GM21576 (cell line): ENCODE data around the gene SPECC1L.

ENCODE experiments used
- ATAC-seq: cut with Tn5 transposase; IDR thresholded peaks from one replicate; pipeline ENCODE4 v1.9.1; 2021; ENCODE audit warnings: mild to moderate bottlenecking, moderate library complexity; ENCODE audit not compliant: unreplicated experiment

The SPECC1L gene

GRCh38 chr22:24357547-24357946 is 86.9 kb downstream of the SPECC1L start:
- no peak for ATAC-seq

- no peak for ATAC-seq
These were observed 87.6 kb downstream of the SPECC1L start for GRCh38 chr22:24358105-24358836.

GRCh38 chr22:24359452-24360120 is 89.0 kb downstream of the SPECC1L start:
- ATAC-seq, result no peak

- ATAC-seq, result no peak
These were observed 91.5 kb downstream of the SPECC1L start for GRCh38 chr22:24361976-24362646.

- ATAC-seq, result no peak
These were observed 92.6 kb downstream of the SPECC1L start for GRCh38 chr22:24363243-24363642.

- no peak for ATAC-seq
These were observed 96.1 kb downstream of the SPECC1L start for GRCh38 chr22:24366701-24367100.

- ATAC-seq, result no peak
These were observed 97.2 kb downstream of the SPECC1L start for GRCh38 chr22:24367841-24368240.

- ATAC-seq, result no peak
These were observed 99.8 kb downstream of the SPECC1L start for GRCh38 chr22:24370401-24370800.

- ATAC-seq, result no peak
These were observed 105.4 kb downstream of the SPECC1L start for GRCh38 chr22:24376002-24376401.

GRCh38 chr22:24376586-24376985 is 106.0 kb downstream of the SPECC1L start:
- no peak for ATAC-seq

GRCh38 chr22:24379536-24379935 is 108.9 kb downstream of the SPECC1L start:
- ATAC-seq, result no peak

- no peak for ATAC-seq
These were observed 109.7 kb downstream of the SPECC1L start for GRCh38 chr22:24380220-24380904.

- ATAC-seq, result no peak
These were observed 110.2 kb downstream of the SPECC1L start for GRCh38 chr22:24380905-24381230.

GRCh38 chr22:24383061-24383460 is 112.4 kb downstream of the SPECC1L start:
- no peak for ATAC-seq

GRCh38 chr22:24384131-24384530 is 113.5 kb downstream of the SPECC1L start:
- no peak for ATAC-seq

GRCh38 chr22:24386937-24387471 is 116.4 kb downstream of the SPECC1L start:
- no peak for ATAC-seq

- ATAC-seq, result no peak
These were observed 119.0 kb downstream of the SPECC1L start for GRCh38 chr22:24389680-24390079.

- ATAC-seq, result no peak
These were observed 119.5 kb downstream of the SPECC1L start for GRCh38 chr22:24390156-24390555.

GRCh38 chr22:24390576-24390975 is 119.9 kb downstream of the SPECC1L start:
- no peak for ATAC-seq

GRCh38 chr22:24391836-24392217 is 121.2 kb downstream of the SPECC1L start:
- no peak for ATAC-seq

GRCh38 chr22:24392218-24392931 is 121.7 kb downstream of the SPECC1L start:
- no peak for ATAC-seq
